AG04450 (cell line): ENCODE data around the gene PTPRCAP. TPM values are rescaled to one million over a fixed set of nuclear protein-coding genes. Genes with fewer than 3 reads are reported as not detected.

Experiments
- CTCF ChIA-PET: fragments of 300-600, 350-600 bp; formaldehyde crosslinking; extraction: SDS; loops from one replicate; lab custom pipeline; 2022; ENCODE audit warnings: antibody characterized with exemption, inconsistent platforms; lab: Charles Lee
- POLR2A ChIA-PET: fragments of 350-600 bp; formaldehyde crosslinking; extraction: SDS; loops from one replicate; lab custom pipeline; 2021; ENCODE audit warnings: antibody characterized with exemption, inconsistent platforms; lab: Yijun Ruan, JAX
- DNase-seq: peaks from one replicate; pipeline ENCODE4 v3.0.0-alpha.2; 2011; ENCODE audit warnings: low read depth, low spot score
- H3K27ac ChIP-seq: one replicate; pipeline ENCODE4 v1.5.1; 2012; ENCODE audit warnings: low read depth, low read length, control low read depth
- H3K27me3 ChIP-seq: one replicate; pipeline ENCODE4 v1.6.0; 2012; ENCODE audit warnings: low read length; ENCODE audit not compliant: control insufficient read depth, insufficient read depth
- H3K4me3 ChIP-seq: 2 replicates; pipeline ENCODE4 v1.5.1; 2011; ENCODE audit warnings: mild to moderate bottlenecking, low read depth, low read length, control low read depth
- H3K9me3 ChIP-seq: 2 replicates; pipeline ENCODE4 v1.5.1; 2012; ENCODE audit warnings: low read length; ENCODE audit not compliant: control insufficient read depth, insufficient read depth
- CTCF ChIP-seq: IDR thresholded peaks from 2 replicates; pipeline ENCODE4 v1.5.1; 2011; ENCODE audit warnings: low read depth, low read length, control low read depth, inconsistent platforms
- polyA plus RNA-seq: library from polyadenylated mRNA; depleted of rRNA; stranded (reverse); fragments of >200 nt; gene quantifications from 2 replicates; pipeline ENCODE4 v1.2.3, GENCODE V29; 2011

The PTPRCAP gene
- polyA plus RNA-seq, 1 experiment, result 0.07 TPM

GRCh38 chr11:67420646-67421429 lies 16.6 kb downstream of the PTPRCAP start:
- peak; percentile 47 for DNase-seq
- no peak for TF ChIP-seq CTCF
- Histone ChIP-seq H3K27ac (peak overlapping the region; percentile 39), H3K9me3 (no peaks in the 10 kb centered on the region), H3K4me3 (peak overlapping the region; percentile 55), H3K27me3 (peaks cover 2% of the 10 kb centered on the region)
- POLR2A ChIA-PET, result interaction anchor here (0.9 to 1.2 kb wide), 3 partner anchors 16 to 29 kb away, joined by 3 to 6 read pairs (median 4); partner anchors contain the start of genes PPP1CA and RAD9A
- CTCF ChIA-PET, result interaction anchor here (3.4 kb wide), 1 partner anchor 19 kb away, joined by 10 read pairs; the partner anchor contains the start of gene PPP1CA

GRCh38 chr11:67420147-67420645 lies 17.3 kb downstream of the PTPRCAP start:
- Histone ChIP-seq H3K27ac (peak overlapping the region; percentile 39), H3K9me3 (no peaks in the 10 kb centered on the region), H3K27me3 (peaks cover 4% of the 10 kb centered on the region), H3K4me3 (peak overlapping the region; percentile 55)
- DNase-seq, result no peak
- ChIA-PET CTCF (interaction anchor here (3.4 kb wide), 1 partner anchor 18 kb away, joined by 10 read pairs; the partner anchor contains the start of gene PPP1CA), POLR2A (interaction anchor here (0.6 to 1.2 kb wide), 3 partner anchors 16 to 28 kb away, joined by 3 to 6 read pairs (median 3); partner anchors contain the start of genes PPP1CA and RAD9A)
- TF ChIP-seq CTCF, result no peak

- Histone ChIP-seq H3K27me3 (peaks cover 11% of the 10 kb centered on the region), H3K27ac (no peak overlapping the region), H3K4me3 (no peak overlapping the region), H3K9me3 (no peaks in the 10 kb centered on the region)
- DNase-seq, result no peak
- TF ChIP-seq CTCF, result no peak
- CTCF ChIA-PET, result interaction anchor here (3.4 kb wide), 1 partner anchor 18 kb away, joined by 10 read pairs; the partner anchor contains the start of gene PPP1CA
- POLR2A ChIA-PET, result interaction anchor here (0.6 kb wide), 1 partner anchor 27 kb away, joined by 3 read pairs; the partner anchor contains the start of gene RAD9A
Observed at GRCh38 chr11:67419325-67420049, 18.0 kb downstream of the PTPRCAP start.

- Histone ChIP-seq H3K27me3 (peaks cover 11% of the 10 kb centered on the region), H3K4me3 (no peak overlapping the region), H3K27ac (no peak overlapping the region), H3K9me3 (no peaks in the 10 kb centered on the region)
- TF ChIP-seq CTCF, result no peak
- no peak for DNase-seq
- POLR2A ChIA-PET, result interaction anchor here (0.6 kb wide), 2 partner anchors 12 to 45 kb away, joined by 3 to 7 read pairs; no protein-coding TSS in a partner anchor
- CTCF ChIA-PET, result interaction anchor here (3.4 kb wide), 1 partner anchor 17 kb away, joined by 10 read pairs; the partner anchor contains the start of gene PPP1CA
Observed at GRCh38 chr11:67418476-67419281, 18.8 kb downstream of the PTPRCAP start.
